Astrocyte of the cerebellum (primary cell): ENCODE measurements around the gene BARX1.
"Not testable (repeated sequence)": the region's sequence is repeated elsewhere in the genome, so short reads cannot be mapped to it uniquely, and the experiment has no call there.

Source experiments
- DNase-seq: peaks from one replicate; pipeline ENCODE4 v3.0.0-alpha.2; 2011; ENCODE audit warnings: low read depth
- H3K4me3 ChIP-seq: 2 replicates; pipeline ENCODE4 v1.5.1; 2011; ENCODE audit warnings: mild to moderate bottlenecking, low read depth, low read length, moderate library complexity
- CTCF ChIP-seq: IDR thresholded peaks from 2 replicates; pipeline ENCODE4 v1.5.1; 2012; ENCODE audit warnings: low read length, low read depth, moderate library complexity, mild to moderate bottlenecking; ENCODE audit errors: missing control alignments
- in situ Hi-C: cut with HindIII; loops from 2 replicates; pipeline ENCODE4 v1.10.0; 2017; ENCODE audit warnings: low sequenced_read_pairs

The BARX1 gene

GRCh38 chr9:93941493-93941892, 13.7 kb downstream of the BARX1 start:
- in situ Hi-C loops, result loop anchor here (10.0 kb wide), 1 partner anchor 257 kb away; no protein-coding TSS in a partner anchor
- TF ChIP-seq CTCF, result no peak
- DNase-seq, result no peak
- no peak overlapping the region for H3K4me3 ChIP-seq

GRCh38 chr9:93940951-93941350, 14.2 kb downstream of the BARX1 start:
- no peak overlapping the region for H3K4me3 ChIP-seq
- no peak for DNase-seq
- no peak for TF ChIP-seq CTCF
- in situ Hi-C loops, result loop anchor here (10.0 kb wide), 1 partner anchor 256 kb away; no protein-coding TSS in a partner anchor

- H3K4me3 ChIP-seq, in situ Hi-C loops, DNase-seq: not testable (repeated sequence)
Observed at GRCh38 chr9:93939589-93939988, 15.6 kb downstream of the BARX1 start.

- no peak overlapping the region for H3K4me3 ChIP-seq
- no peak for DNase-seq
- TF ChIP-seq CTCF, result no peak
- in situ Hi-C loops, result no loop called here
Observed at GRCh38 chr9:93937193-93937592, 18.0 kb downstream of the BARX1 start.

- no peak overlapping the region for H3K4me3 ChIP-seq
- in situ Hi-C loops, result no loop called here
- TF ChIP-seq CTCF, result no peak
- DNase-seq, result no peak
Observed at GRCh38 chr9:93931905-93932304, 23.2 kb downstream of the BARX1 start.

- in situ Hi-C loops, result no loop called here
- no peak overlapping the region for H3K4me3 ChIP-seq
- TF ChIP-seq CTCF, result no peak
- no peak for DNase-seq
Observed at GRCh38 chr9:93930070-93930469, 25.1 kb downstream of the BARX1 start.

- DNase-seq, result no peak
- no peak overlapping the region for H3K4me3 ChIP-seq
- no peak for TF ChIP-seq CTCF
- in situ Hi-C loops, result no loop called here
Observed at GRCh38 chr9:93929231-93929630, 25.9 kb downstream of the BARX1 start.
